ENCODE results near the gene TPCN2. TPM values are rescaled to one million over a fixed set of nuclear protein-coding genes. Genes with fewer than 3 reads are reported as not detected.

The TPCN2 gene
- total and polyA plus RNA-seq, 9 of the 15 experiments (the other 6 are each of a cell fraction or from before 2014, with no cell fraction given), result 0.66 to 10.2 (median 4.6) TPM

- TF ChIP-seq MGA (IDR thresholded peaks at IDR 0.05), result no peak
- TF ChIP-seq GMEB1 (CRISPR knock-in tag; IDR thresholded peaks at IDR 0.05), result no peak
- no peak for TF ChIP-seq BDP1 (IDR thresholded peaks at IDR 0.05; ENCODE audit: insufficient read depth, insufficient read length)
- no peak for TF ChIP-seq EWSR1 (IDR thresholded peaks at IDR 0.05; ENCODE audit: borderline replicate concordance, low read depth, partially characterized antibody)
- no peak for TF ChIP-seq ZNF212 (CRISPR knock-in tag; IDR thresholded peaks at IDR 0.05)
- no peak for TF ChIP-seq ZNF57 (CRISPR knock-in tag; IDR thresholded peaks at IDR 0.05)
- no peak for TF ChIP-seq SMAD4 (CRISPR knock-in tag; conservative IDR thresholded peaks at IDR 0.05)
- TF ChIP-seq ZNF707 (CRISPR knock-in tag; conservative IDR thresholded peaks at IDR 0.05), result no peak
- TF ChIP-seq RBM14 (IDR thresholded peaks at IDR 0.05; ENCODE audit: borderline replicate concordance, insufficient read depth, low read depth, low read length), result no peak
- peak in 1 of 2 experiments; percentile 80; a peak in 2 of 4 replicates for TF ChIP-seq KDM1A (IDR thresholded peaks at IDR 0.05)
- no peak for TF ChIP-seq MTA3 (IDR thresholded peaks at IDR 0.05; ENCODE audit: borderline replicate concordance)
These were observed 107.5 kb downstream of the TPCN2 start (continued) for GRCh38 chr11:69156235-69156639.

Data from K562 (cell line).